ENCODE data around the gene DCUN1D4.
A peak's percentile ranks its signal among the peaks of the same experiment; 100 is the strongest.
"Not testable (repeated sequence)": the region's sequence is repeated elsewhere in the genome, so short reads cannot be mapped to it uniquely, and the experiment has no call there.

DCUN1D4 gene

GRCh38 chr4:51855270-51855669 lies 12.3 kb downstream of the DCUN1D4 start:
- no peak for DNase-seq (ENCODE audit: low spot score)

GRCh38 chr4:51855751-51856150 lies 12.8 kb downstream of the DCUN1D4 start:
- no peak for DNase-seq (ENCODE audit: low spot score)

GRCh38 chr4:51858605-51859202 lies 15.8 kb downstream of the DCUN1D4 start:
- no peak for DNase-seq (ENCODE audit: low spot score)

DNA sequence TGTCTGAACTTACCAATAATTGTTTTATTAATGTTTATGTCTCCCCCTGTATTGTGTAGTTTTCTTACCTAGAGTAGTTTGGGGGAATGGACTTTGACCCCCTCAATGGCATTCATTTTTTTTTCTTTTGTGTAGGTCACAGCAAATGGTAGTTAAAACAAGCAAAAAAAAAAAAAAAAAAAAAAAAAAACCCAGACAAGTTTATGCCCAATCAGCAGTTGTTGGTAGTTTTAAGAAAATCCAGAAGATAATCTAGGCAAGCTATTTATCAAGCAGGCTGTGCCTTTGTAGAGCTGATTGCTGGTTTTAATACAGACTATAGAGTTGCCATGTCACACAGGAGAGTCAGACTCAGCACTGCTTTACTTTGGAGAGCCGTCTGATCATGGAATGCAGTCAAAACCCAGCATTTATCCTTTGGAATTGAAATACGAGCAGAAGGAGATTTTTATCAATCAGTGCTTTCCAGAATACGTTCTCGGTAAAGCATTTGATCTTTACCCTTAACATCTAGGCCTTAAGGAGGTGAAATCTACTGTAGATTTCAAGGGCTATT lies 16.6 kb downstream of the DCUN1D4 start:
- DNase-seq (ENCODE audit: low spot score), result no peak

GRCh38 chr4:51862199-51862598 lies 19.2 kb downstream of the DCUN1D4 start:
- no peak for DNase-seq (ENCODE audit: low spot score)

DNA sequence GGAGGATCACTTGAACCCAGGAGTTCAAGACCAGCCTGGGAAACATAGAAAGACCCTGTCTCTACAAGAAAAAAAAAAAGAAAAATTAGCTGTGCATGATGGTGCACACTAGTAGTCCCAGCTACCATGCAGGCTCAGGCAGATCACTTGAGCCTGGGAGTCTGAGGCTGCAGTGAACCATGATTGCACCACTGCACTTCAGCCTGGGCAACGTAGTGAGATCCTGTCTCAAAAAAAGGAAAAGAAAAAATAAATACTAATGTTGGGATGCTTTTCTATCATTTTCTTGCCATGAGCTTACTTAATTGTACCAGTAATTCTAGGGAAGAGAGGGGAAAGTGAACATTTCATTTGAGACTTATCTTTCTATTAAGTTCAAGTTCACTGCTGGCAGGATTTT lies 19.8 kb downstream of the DCUN1D4 start:
- DNase-seq (ENCODE audit: low spot score), result no peak

GRCh38 chr4:51865717-51866116 lies 22.8 kb downstream of the DCUN1D4 start:
- DNase-seq (ENCODE audit: low spot score), result no peak

DNA sequence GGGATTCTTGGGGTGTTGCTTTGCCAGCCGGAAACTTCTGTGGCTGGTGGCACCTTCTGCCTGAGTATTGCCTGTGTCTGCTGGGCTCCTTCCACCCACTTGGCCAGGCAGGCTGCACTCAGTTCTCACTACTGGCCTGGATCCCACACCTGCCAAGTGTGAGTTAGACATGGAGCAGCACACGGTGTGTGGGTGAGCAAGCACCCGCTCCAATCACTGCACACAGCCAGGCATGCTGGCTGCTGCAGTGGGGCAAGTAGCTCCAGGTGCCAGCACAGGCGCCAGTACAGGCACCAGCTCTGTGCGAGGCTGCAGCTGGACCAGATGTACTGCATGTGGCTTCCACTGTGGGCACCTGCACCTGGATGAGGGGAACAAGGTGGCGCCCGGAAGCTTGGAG lies 23.9 kb downstream of the DCUN1D4 start:
- peak; percentile 50 for DNase-seq (ENCODE audit: low spot score)

DNA sequence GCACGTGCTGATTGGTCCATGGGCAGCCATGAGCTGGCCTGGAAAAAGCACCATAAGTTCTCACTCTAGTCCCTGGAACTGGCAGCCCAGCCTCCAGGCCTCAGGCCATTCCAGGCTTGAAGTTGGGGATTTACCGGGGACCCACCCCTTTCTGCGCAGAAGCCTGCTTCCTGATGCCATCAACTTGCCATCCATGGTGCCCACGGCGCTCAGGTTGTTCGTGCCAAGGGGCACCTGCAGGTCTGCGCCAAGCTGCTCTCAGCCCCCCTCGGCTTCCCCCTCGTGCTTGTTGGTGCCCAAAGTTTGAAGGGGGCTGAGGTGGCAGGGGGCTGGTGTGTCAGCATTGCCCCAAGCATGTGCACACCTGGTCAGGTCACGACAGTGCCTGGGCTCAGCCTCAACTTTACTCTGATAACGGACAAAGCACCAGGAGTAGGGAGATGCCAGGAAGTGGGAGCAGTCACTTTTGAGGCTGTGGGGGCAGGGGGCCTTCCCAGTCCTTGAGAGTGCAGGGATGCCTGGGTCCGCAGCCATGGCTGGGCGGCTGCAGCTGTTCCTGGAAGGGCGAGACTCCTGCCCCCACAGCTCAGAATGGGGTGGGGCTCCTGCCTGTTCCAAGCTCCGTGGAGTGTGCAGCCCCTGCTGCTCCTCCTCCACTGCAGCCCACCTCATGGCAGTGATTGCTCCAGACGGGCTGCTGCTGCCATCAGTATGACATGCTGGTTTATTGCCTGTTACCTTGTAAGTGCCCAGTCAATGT lies 24.9 kb downstream of the DCUN1D4 start:
- DNase-seq (ENCODE audit: low spot score), result no peak

GRCh38 chr4:51868449-51868847 lies 25.5 kb downstream of the DCUN1D4 start:
- DNase-seq (ENCODE audit: low spot score), result no peak

GRCh38 chr4:51870441-51871188 lies 27.7 kb downstream of the DCUN1D4 start:
- no peak for DNase-seq (ENCODE audit: low spot score)

DNA sequence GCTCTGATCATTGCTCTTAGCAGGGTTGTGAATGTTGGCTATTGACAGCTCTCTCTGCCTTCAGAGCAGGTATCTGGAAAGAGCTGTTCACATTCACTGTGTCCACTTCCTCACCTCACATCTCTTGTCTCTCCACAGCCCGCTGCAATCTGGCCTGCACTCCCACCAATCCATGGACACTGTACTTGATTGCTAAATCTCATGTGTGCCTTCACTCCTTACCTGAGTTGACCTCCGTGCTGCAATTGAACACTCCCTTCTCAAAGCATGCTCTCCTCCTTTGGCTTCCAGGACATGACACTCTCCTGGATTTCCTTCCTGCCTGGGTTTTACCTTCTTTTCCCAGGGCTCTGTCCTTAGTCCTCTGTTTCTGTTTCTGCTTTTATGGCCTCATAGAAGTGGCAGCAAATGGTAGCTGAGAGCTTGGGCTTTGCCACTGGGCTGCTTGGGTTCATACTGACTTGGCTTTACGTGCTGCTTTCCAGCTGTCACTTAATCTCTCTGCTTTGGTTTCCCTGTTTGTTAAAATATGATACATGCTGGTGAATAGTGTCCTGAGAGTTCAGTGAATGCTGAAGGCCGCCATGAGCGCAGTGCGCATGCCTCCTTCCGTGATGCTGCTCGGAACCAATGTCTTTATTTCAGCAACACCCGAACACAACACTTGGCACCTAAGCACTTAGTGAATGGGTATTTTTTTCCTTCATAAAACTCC lies 29.5 kb downstream of the DCUN1D4 start:
- DNase-seq (ENCODE audit: low spot score), result no peak

DNA sequence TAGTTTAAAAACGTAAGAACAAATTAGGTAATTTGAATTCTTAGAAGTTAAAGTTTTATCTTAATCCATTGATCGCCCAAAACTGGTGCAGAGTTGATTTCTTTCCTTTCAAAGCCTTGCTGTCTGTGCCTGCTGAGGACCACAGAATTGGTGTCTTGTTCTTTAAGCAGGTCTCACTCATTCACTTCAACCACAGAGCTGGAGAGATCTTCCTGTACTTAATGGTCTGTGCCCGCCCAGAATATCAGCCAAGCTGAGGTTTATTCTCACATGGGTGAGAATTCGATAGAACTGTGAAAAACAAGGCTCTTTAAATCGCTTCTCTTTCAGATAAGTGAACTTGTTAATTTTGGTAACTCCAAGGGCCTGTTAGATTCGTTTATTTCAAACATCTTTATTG lies 31.6 kb downstream of the DCUN1D4 start:
- no peak for DNase-seq (ENCODE audit: low spot score)

GRCh38 chr4:51878431-51878830 lies 35.5 kb downstream of the DCUN1D4 start:
- DNase-seq (ENCODE audit: low spot score), result no peak

DNA sequence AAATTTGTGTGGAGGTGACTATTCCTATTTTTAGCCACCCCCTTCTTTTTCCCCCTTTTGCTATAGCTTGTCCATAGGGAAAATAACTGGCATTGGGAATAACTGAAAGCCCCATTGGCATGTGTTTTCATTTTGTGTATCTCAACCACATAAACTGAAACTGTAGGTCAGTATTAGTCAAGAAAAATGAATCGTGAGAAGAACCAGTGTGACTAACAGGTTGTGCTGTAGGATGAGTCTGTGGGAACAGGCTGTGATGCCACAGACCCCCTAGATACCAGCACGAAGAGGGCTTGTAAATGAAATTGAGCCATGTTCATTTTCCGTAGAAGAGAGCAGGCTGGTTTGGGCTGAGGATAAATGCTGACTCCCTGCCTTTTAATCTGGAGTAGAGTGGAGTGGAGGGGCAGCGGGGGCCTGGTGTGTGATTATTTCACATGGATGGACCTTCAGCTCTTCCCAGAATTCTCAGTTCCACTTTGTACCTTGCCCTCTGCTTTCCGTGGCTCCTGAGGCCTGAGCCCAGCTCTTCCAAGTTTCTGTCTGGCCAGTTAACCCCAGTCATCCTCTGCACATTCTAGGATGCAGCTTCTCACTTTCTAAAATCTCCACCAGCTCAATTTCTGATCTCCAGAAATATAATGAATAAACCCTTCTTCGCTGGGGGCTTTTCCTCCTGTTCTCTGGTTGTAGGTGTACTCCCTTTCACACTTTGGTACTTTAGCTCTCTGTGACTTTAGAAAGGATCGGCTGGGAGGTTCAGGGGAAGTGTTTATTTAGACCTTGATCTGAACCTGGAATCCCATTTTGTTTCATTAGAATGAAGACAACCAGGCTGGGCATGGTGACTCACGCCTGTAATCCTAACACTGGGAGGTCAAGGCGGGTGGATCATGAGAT lies 37.3 kb downstream of the DCUN1D4 start:
- DNase-seq (ENCODE audit: low spot score), result no peak

- no peak for DNase-seq (ENCODE audit: low spot score)
These were observed 41.1 kb downstream of the DCUN1D4 start for GRCh38 chr4:51884055-51884454.

DNA sequence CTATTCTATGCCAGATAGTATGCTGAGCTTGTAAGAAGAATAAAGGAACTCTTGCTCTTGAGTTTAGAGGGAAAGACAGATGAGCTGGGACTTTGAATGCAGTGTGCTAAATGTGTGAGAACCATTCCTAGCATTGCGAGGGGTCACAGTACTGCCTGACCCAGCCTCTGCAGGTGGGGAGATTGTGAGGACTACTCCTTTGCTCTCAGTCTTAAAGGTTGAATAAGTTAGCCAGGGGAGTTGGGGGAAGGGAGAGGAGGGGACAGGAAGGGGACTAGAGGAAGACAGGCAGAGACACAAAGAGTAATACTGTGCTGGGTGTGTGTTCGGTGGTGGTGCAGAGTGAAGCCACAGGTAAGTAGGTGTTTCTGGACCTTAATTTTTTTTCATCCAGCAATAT lies 41.7 kb downstream of the DCUN1D4 start:
- no peak for DNase-seq (ENCODE audit: low spot score)

GRCh38 chr4:51885363-51885762 lies 42.4 kb downstream of the DCUN1D4 start:
- DNase-seq (ENCODE audit: low spot score), result no peak

GRCh38 chr4:51890760-51891159 lies 47.8 kb downstream of the DCUN1D4 start:
- no peak for DNase-seq (ENCODE audit: low spot score)

DNA sequence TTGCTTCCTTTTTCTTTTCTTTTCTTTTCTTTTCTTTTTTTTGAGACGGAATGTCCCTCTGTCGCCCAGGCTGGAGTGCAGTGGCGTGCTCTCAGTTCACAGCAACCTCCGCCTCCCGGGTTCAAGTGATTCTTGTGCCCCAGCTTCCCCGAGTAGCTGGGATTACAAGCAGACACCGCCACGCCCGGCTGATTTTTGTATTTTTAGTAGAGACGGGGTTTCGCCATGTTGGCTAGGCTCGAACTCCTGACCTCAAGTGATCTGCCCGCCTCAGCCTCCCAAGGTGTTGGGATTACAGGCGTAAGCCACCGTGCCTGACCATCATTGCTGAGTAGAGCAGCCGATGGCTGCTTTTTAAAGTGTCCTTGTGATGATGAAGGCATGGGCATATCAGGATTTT lies 50.4 kb downstream of the DCUN1D4 start:
- not testable (repeated sequence) for DNase-seq (ENCODE audit: low spot score)

- no peak for DNase-seq (ENCODE audit: low spot score)
These were observed 51.2 kb downstream of the DCUN1D4 start for GRCh38 chr4:51894059-51894645.

All from Ammon's horn (tissue), 1 donor.